Gastrocnemius medialis (tissue), 4 donors: ENCODE results near the gene ZNF213. TPM values are rescaled to one million over a fixed set of nuclear protein-coding genes. Genes with fewer than 3 reads are reported as not detected.
A peak's percentile ranks its signal among the peaks of the same experiment; 100 is the strongest.

Source experiments
- ATAC-seq, 2 donors: fragments of 150-250 bp; one replicate each; pipeline ENCODE4 v1.9.1; 2016
- DNase-seq, 2 donors: peaks; one replicate each; pipeline ENCODE4 v3.0.0-alpha.2; 2019
- H3K27ac ChIP-seq, 4 donors: fragments of 200-600 bp; sonication (generic); 1 replicate in 1 of 4; 2 replicates in 3 of 4; pipeline ENCODE4 v1.5.1; 2016 to 2018; ENCODE audit warnings: mild to moderate bottlenecking in 2 of 4, moderate library complexity in 1 of 4
- H3K27me3 ChIP-seq, 3 donors: fragments of 200-600 bp; sonication (generic) in 2 of 3; 1 replicate in 1 of 3; 2 replicates in 2 of 3; pipeline versions ENCODE4 v1.5.1 to v1.6.0; 2016 to 2019; ENCODE audit warnings: mild to moderate bottlenecking in 1 of 3, moderate library complexity in 1 of 3
- H3K36me3 ChIP-seq, 2 donors: fragments of 200-600 bp; sonication (generic) in 1 of 2; one replicate each; pipeline ENCODE4 v1.5.1; 2017 to 2018
- H3K4me1 ChIP-seq, 2 donors: fragments of 200-600 bp; sonication (generic) in 1 of 2; one replicate each; pipeline ENCODE4 v1.5.1; 2016 to 2017; ENCODE audit warnings: mild to moderate bottlenecking in 2 of 2
- H3K4me3 ChIP-seq, 4 donors: fragments of 200-600 bp; sonication (generic) in 3 of 4; 1 replicate in 1 of 4; 2 replicates in 3 of 4; pipeline ENCODE4 v1.5.1; 2016 to 2019; ENCODE audit warnings: mild to moderate bottlenecking in 2 of 4
- H3K9me3 ChIP-seq, 3 donors: fragments of 200-600 bp; sonication (generic) in 2 of 3; 1 replicate in 1 of 3; 2 replicates in 2 of 3; pipeline ENCODE4 v1.5.1; 2016 to 2019
- CTCF ChIP-seq, 5 experiments: fragments of 450-650 bp in 3 of 5; fragments of 200-600 bp in 2 of 5; sonication (generic) in 2 of 5; IDR thresholded peaks in 4 of 5; conservative IDR thresholded peaks in 1 of 5; 1 replicate in 4 of 5; 2 replicates in 1 of 5; pipeline ENCODE4 v1.5.1; 2016 to 2019; ENCODE audit warnings: antibody characterized with exemption in 5 of 5, mild to moderate bottlenecking in 3 of 5, moderate library complexity in 3 of 5
- POLR2A ChIP-seq, 2 donors: fragments of 450-650 bp; IDR thresholded peaks; one replicate each; pipeline ENCODE4 v1.6.1; 2017; ENCODE audit warnings: antibody characterized with exemption in 2 of 2, mild to moderate bottlenecking in 2 of 2, moderate library complexity in 2 of 2
- in situ Hi-C, 4 donors: fragments of 200-750 bp; cut with MboI; loops; one replicate each; pipeline versions ENCODE4 v1.15.0 to v1.8.0; 2017; ENCODE audit warnings: low sequenced_read_pairs in 4 of 4
- intact Hi-C: fragments of 100-400 bp; cut with DNase I; formaldehyde crosslinking; loops from one replicate; pipeline ENCODE4 v1.15.1; 2023; ENCODE audit warnings: low total_unique reads
- total RNA-seq, 4 donors: library from RNA; depleted of rRNA; stranded (reverse); fragments of >200 nt; gene quantifications; one replicate each; pipeline versions ENCODE4 v1.1.0 to v1.2.3, GENCODE V29; 2016

ZNF213 gene
- total RNA-seq, 4 donors from 2014 or later = 8.9 to 18.6 (median 14.5) TPM

- in situ Hi-C loops (no loop called here), intact Hi-C loops (loop anchor here (10.0 kb wide), 1 partner anchor 321 kb away; the partner anchor contains the start of gene CLUAP1)
- Histone ChIP-seq H3K4me3 (peak overlapping the region in 3 of 4 donors; percentile 9 to 15 (median 13)), H3K27me3 (peaks cover 90 to 99% (median 95%) of the 10 kb centered on the region in 3 donors), H3K27ac (no peak overlapping the region), H3K4me1 (peaks cover 0 to 3% of the 10 kb centered on the region in 2 donors), H3K9me3 (no peaks in the 10 kb centered on the region), H3K36me3 (no peaks in the 10 kb centered on the region)
- no peak for TF ChIP-seq CTCF (IDR thresholded peaks at IDR 0.05 in 4 of 5, conservative IDR thresholded peaks at IDR 0.05 in 1 of 5)
- TF ChIP-seq POLR2A (IDR thresholded peaks at IDR 0.05) = no peak
- no peak for DNase-seq
- ATAC-seq = no peak
These were observed 48.8 kb downstream of the ZNF213 start for GRCh38 chr16:3183445-3184139.

GRCh38 chr16:3186946-3187690 lies 52.3 kb downstream of the ZNF213 start:
- peaks cover 94 to 99% (median 99%) of the 10 kb centered on the region in 3 donors for H3K27me3 ChIP-seq
- no peaks in the 10 kb centered on the region for H3K9me3 ChIP-seq
- no peaks in the 10 kb centered on the region for H3K36me3 ChIP-seq
- no peak for DNase-seq
- in situ Hi-C loops = no loop called here
- no peak overlapping the region for H3K4me3 ChIP-seq
- peaks cover 4 to 7% of the 10 kb centered on the region in 2 donors for H3K4me1 ChIP-seq
- intact Hi-C loops = loop anchor here (10.0 kb wide), 1 partner anchor 318 kb away; the partner anchor contains the start of gene CLUAP1
- no peak overlapping the region for H3K27ac ChIP-seq
- ATAC-seq = no peak
- TF ChIP-seq CTCF (IDR thresholded peaks at IDR 0.05 in 4 of 5, conservative IDR thresholded peaks at IDR 0.05 in 1 of 5) (no peak), POLR2A (IDR thresholded peaks at IDR 0.05) (no peak)

GRCh38 chr16:3187798-3188674 lies 53.2 kb downstream of the ZNF213 start, which contains the start of gene OR1F1:
OR1F1 (plus strand) TSS chr16:3188204.
- in situ Hi-C loops = no loop called here
- intact Hi-C loops = loop anchor here (10.0 kb wide), 1 partner anchor 317 kb away; the partner anchor contains the start of gene CLUAP1
- H3K27me3 ChIP-seq = peaks cover 94 to 99% (median 99%) of the 10 kb centered on the region in 3 donors
- DNase-seq (no peak), ATAC-seq (no peak)
- peaks cover 4% of the 10 kb centered on the region in 2 donors for H3K4me1 ChIP-seq
- peak within 1 kb of the TSS in 1 of 4 donors; percentile 31 for H3K4me3 ChIP-seq
- H3K9me3 ChIP-seq = no peaks in the 10 kb centered on the region
- no peak within 1 kb of the TSS for H3K27ac ChIP-seq
- H3K36me3 ChIP-seq = no peaks in the 10 kb centered on the region
- TF ChIP-seq POLR2A (IDR thresholded peaks at IDR 0.05) = no peak
- no peak for TF ChIP-seq CTCF (IDR thresholded peaks at IDR 0.05 in 4 of 5, conservative IDR thresholded peaks at IDR 0.05 in 1 of 5)

GRCh38 chr16:3188675-3188924 lies 53.8 kb downstream of the ZNF213 start:
- Histone ChIP-seq H3K27me3 (peaks cover 94 to 99% (median 99%) of the 10 kb centered on the region in 3 donors), H3K9me3 (peaks cover 0 to 2% (median 0%) of the 10 kb centered on the region in 3 donors), H3K4me1 (peaks cover 4% of the 10 kb centered on the region in 2 donors), H3K4me3 (no peak overlapping the region), H3K27ac (no peak overlapping the region), H3K36me3 (no peaks in the 10 kb centered on the region)
- TF ChIP-seq POLR2A (IDR thresholded peaks at IDR 0.05) (no peak), CTCF (IDR thresholded peaks at IDR 0.05 in 4 of 5, conservative IDR thresholded peaks at IDR 0.05 in 1 of 5) (no peak)
- intact Hi-C loops = loop anchor here (10.0 kb wide), 1 partner anchor 316 kb away; the partner anchor contains the start of gene CLUAP1
- in situ Hi-C loops = no loop called here
- DNase-seq (no peak), ATAC-seq (no peak)
